ENCODE data around the gene FCHSD1. TPM values are rescaled to one million over a fixed set of nuclear protein-coding genes. Genes with fewer than 3 reads are reported as not detected.

The FCHSD1 gene
- total RNA-seq, 1 experiment from 2014 or later = 41.4 TPM

- intact Hi-C loops (cut with micrococcal nuclease; ENCODE audit: unreplicated experiment) = no loop called here
- Mint-ChIP-seq H3K27me3 (ENCODE audit: unreplicated experiment) (no peaks in the 10 kb centered on the region), H3K4me3 (ENCODE audit: low read depth, unreplicated experiment) (no peak overlapping the region), H3K36me3 (ENCODE audit: insufficient read depth, unreplicated experiment) (peaks cover 25% of the 10 kb centered on the region), H3K9me3 (ENCODE audit: low read depth, unreplicated experiment) (no peaks in the 10 kb centered on the region), H3K4me1 (ENCODE audit: low read depth, unreplicated experiment) (peaks cover 62% of the 10 kb centered on the region), H3K27ac (ENCODE audit: unreplicated experiment) (peak overlapping the region; percentile 57)
- BruUV-seq (replicated peaks) = no TSS peak
- no peak for TF ChIP-seq CTCF (IDR thresholded peaks at IDR 0.05; ENCODE audit: unreplicated experiment)
- DNase-seq = no peak
- CTCF ChIA-PET = interaction anchor here (0.9 to 1.5 kb wide), 3 partner anchors 16 to 44 kb away, joined by 4 to 6 read pairs (median 5); no protein-coding TSS in a partner anchor
Measured at GRCh38 chr5:141608046-141608445, 43.2 kb downstream of the FCHSD1 start.

GRCh38 chr5:141605523-141606277 lies 45.5 kb downstream of the FCHSD1 start:
- Mint-ChIP-seq H3K9me3 (ENCODE audit: low read depth, unreplicated experiment) (no peaks in the 10 kb centered on the region), H3K4me1 (ENCODE audit: low read depth, unreplicated experiment) (peaks cover 47% of the 10 kb centered on the region), H3K4me3 (ENCODE audit: low read depth, unreplicated experiment) (no peak overlapping the region), H3K36me3 (ENCODE audit: insufficient read depth, unreplicated experiment) (peaks cover 21% of the 10 kb centered on the region), H3K27me3 (ENCODE audit: unreplicated experiment) (no peaks in the 10 kb centered on the region), H3K27ac (ENCODE audit: unreplicated experiment) (peak overlapping the region; percentile 22)
- BruUV-seq (replicated peaks) = no TSS peak
- intact Hi-C loops (cut with micrococcal nuclease; ENCODE audit: unreplicated experiment) = loop anchor here (2.0 kb wide), 1 partner anchor 13 kb away; no protein-coding TSS in a partner anchor
- DNase-seq = no peak
- CTCF ChIA-PET = no interaction called here
- TF ChIP-seq CTCF (IDR thresholded peaks at IDR 0.05; ENCODE audit: unreplicated experiment) = no peak

GRCh38 chr5:141603923-141604717 lies 47.1 kb downstream of the FCHSD1 start:
- peaks cover 50% of the 10 kb centered on the region for H3K4me1 Mint-ChIP-seq (ENCODE audit: low read depth, unreplicated experiment)
- H3K4me3 Mint-ChIP-seq (ENCODE audit: low read depth, unreplicated experiment) = peak overlapping the region; percentile 0
- peak overlapping the region; percentile 41 for H3K27ac Mint-ChIP-seq (ENCODE audit: unreplicated experiment)
- TF ChIP-seq CTCF (IDR thresholded peaks at IDR 0.05; ENCODE audit: unreplicated experiment) = no peak
- CTCF ChIA-PET = interaction anchor here (0.8 to 1.2 kb wide), 3 partner anchors 11 to 33 kb away, joined by 3 to 5 read pairs (median 3); partner anchors contain the start of genes DIAPH1, HDAC3 and RELL2
- no TSS peak for BruUV-seq (replicated peaks)
- H3K9me3 Mint-ChIP-seq (ENCODE audit: low read depth, unreplicated experiment) = no peaks in the 10 kb centered on the region
- peak; percentile 62 for DNase-seq
- H3K27me3 Mint-ChIP-seq (ENCODE audit: unreplicated experiment) = no peaks in the 10 kb centered on the region
- intact Hi-C loops (cut with micrococcal nuclease; ENCODE audit: unreplicated experiment) = loop anchor here (1.0 kb wide), 1 partner anchor 14 kb away; the partner anchor contains the start of gene DIAPH1
- peaks cover 13% of the 10 kb centered on the region for H3K36me3 Mint-ChIP-seq (ENCODE audit: insufficient read depth, unreplicated experiment)

- peaks cover 12% of the 10 kb centered on the region for H3K36me3 Mint-ChIP-seq (ENCODE audit: insufficient read depth, unreplicated experiment)
- no peak for TF ChIP-seq CTCF (IDR thresholded peaks at IDR 0.05; ENCODE audit: unreplicated experiment)
- peaks cover 51% of the 10 kb centered on the region for H3K4me1 Mint-ChIP-seq (ENCODE audit: low read depth, unreplicated experiment)
- H3K27me3 Mint-ChIP-seq (ENCODE audit: unreplicated experiment) = no peaks in the 10 kb centered on the region
- CTCF ChIA-PET = no interaction called here
- no peak overlapping the region for H3K27ac Mint-ChIP-seq (ENCODE audit: unreplicated experiment)
- intact Hi-C loops (cut with micrococcal nuclease; ENCODE audit: unreplicated experiment) = no loop called here
- H3K9me3 Mint-ChIP-seq (ENCODE audit: low read depth, unreplicated experiment) = no peaks in the 10 kb centered on the region
- H3K4me3 Mint-ChIP-seq (ENCODE audit: low read depth, unreplicated experiment) = no peak overlapping the region
- DNase-seq = no peak
- BruUV-seq (replicated peaks) = no TSS peak
Measured at GRCh38 chr5:141602606-141603005, 48.6 kb downstream of the FCHSD1 start.
